GM10847 (cell line): ENCODE data around the gene SVBP.

Experiments
- POLR2A ChIP-seq: IDR thresholded peaks from 2 replicates; pipeline ENCODE4 v1.6.1; 2011; ENCODE audit not compliant: insufficient read length; ENCODE audit errors: extremely low read depth

Gene SVBP

DNA sequence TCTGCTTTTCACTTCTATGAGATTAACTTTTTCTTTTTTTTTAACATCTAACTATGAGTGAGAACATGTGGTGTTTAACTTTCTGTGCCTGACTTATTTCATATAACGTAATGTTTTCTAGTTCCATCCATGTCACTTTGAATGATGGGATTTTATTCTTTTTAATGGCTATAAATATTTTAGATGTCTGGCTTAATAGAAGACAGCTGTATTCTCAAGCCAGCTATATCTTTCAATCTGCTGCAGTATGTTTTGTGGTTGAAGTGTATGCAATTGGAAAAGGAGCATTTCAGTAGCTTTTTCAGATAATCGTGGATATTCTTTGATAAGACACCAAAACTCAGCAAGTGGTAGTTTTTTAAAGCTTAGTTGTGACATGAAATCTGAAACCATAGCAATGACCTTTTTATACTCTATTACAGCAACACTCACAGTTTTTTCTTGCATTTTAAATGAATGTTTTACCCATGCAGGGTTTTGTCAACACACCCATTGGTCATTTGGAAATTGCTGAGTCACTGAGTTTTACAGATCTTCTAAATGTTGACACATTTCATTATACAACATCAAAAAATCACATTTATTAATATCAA is 5.7 kb upstream of the SVBP start:
- TF ChIP-seq POLR2A, result no peak

DNA sequence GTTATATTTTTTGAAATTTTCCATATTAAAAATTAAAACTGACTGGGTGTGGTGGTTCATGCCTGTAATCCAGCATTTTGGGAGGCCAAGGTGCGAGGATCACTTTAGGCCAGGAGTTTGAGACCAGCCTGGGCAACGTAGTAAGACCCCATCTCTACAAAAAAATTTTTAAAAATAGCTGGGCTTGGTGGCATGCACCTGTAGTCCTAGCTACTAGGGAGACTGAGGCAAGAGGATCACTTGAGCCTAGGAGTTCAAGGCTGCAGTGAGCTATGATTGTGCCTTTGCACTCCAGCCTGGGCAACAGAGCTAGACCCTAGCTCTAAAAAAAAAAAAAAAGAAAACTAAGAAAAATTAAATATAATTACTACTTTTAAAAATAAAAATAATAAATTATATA is 4.5 kb upstream of the SVBP start:
- TF ChIP-seq POLR2A, result no peak

DNA sequence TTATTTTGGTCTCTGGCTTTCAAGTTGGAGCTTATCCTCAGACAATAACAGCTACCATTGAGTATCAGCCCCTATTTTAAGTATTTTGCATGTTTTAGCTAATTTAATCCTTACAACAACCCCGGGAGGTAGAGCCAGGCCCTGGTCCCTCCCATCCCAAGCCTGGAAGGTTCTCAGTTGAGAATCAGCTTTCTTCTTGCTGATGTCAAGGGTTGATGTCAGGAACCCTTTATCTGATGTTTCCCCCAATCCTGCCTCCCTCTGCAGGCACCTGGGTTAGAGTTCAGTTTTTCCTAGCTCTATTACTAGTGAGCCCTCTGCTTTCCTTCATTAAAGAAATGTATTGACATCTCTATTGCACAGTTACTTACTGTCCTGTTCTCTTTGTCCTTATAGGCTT is 3.6 kb upstream of the SVBP start:
- TF ChIP-seq POLR2A, result no peak

GRCh38 chr1:42817976-42818375 is 779 bp upstream of the SVBP start:
- no peak for TF ChIP-seq POLR2A

- no peak for TF ChIP-seq POLR2A
Measured at GRCh38 chr1:42817440-42817767, 207 bp upstream of the SVBP start.

GRCh38 chr1:42815941-42816584 is 1.1 kb downstream of the SVBP start:
- no peak for TF ChIP-seq POLR2A

- no peak for TF ChIP-seq POLR2A
Measured at GRCh38 chr1:42807056-42807668, 10.0 kb downstream of the SVBP start.

- TF ChIP-seq POLR2A, result no peak
Measured at GRCh38 chr1:42806593-42806992, 10.6 kb downstream of the SVBP start.

DNA sequence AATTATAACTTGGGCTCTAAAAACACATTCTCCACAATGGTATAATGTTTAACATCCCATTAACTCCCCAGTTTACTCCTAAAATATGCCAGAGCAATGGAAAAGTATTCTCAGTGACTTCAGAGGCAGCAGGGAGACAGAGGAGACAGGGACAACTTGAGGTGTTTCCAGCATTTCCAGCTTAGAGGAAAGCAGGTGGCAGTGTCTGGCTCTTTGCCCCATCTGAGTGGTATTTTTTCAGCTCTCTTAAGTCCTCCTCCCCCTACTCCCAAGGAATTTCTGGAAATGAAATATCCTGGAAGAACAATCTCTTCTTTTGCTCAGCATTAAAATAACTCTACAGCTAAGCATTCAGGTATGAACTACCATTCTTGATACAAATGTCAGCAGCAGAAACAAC is 11.0 kb downstream of the SVBP start:
- TF ChIP-seq POLR2A, result no peak

- TF ChIP-seq POLR2A, result no peak
Measured at GRCh38 chr1:42801832-42802473, 15.2 kb downstream of the SVBP start.

DNA sequence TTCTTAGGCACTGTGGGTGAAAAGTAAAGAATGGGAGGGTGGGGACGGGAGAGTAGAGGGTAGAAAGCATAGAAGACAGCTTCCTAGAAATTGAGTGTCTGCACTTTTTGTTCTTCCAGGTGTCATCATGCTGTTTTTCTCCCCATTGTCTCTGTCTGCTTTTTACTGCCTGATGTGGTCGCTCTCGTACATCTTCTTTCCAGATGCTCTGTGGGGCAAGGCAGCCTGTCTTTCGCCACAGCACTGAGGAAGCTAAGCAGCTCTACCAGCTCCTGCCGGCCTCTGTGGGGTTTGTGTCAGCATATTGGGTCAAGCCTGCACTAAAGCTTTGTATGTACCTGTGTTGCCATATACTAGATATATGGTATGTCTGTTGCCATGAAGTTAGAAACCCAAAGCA is 19.2 kb downstream of the SVBP start:
- no peak for TF ChIP-seq POLR2A

DNA sequence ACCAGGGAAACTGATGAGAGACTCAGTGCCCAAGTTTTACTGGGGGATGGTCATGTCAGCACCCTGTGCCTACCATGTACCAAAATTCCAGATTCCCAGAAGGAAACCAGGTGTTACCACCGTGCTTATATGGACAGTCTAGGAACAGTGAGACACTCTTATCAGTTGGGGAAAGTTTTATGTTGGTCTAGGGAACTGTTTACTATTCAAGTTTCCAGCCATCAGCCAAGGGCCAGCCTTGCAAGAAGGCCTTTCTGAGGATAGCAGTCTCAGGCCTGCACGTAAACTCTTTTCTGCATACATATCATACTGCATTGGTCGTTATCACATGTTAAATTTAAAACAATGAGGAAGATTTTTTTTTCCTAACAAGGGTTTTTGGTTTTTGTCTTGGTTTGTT is 19.8 kb downstream of the SVBP start:
- TF ChIP-seq POLR2A, result no peak

DNA sequence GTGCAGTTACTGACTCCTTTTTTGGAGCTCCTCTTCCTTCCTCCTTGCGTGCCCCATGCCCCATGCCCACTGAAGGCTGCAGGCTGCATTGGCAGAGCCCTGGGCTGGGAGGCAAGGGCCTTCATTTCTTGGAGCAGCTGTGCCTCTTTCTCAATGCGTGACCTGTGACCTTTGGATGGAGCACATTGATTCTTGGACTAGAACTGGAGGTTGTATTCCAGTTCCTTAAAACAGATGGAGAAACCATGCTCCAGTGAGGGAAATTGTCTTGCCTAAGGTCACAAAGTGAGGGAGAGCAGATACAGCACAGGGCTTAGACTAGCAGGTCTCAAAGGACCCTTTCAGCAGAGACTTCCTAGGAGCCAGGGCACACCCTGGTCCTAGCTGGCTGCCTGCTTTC is 23.4 kb downstream of the SVBP start:
- TF ChIP-seq POLR2A, result no peak

DNA sequence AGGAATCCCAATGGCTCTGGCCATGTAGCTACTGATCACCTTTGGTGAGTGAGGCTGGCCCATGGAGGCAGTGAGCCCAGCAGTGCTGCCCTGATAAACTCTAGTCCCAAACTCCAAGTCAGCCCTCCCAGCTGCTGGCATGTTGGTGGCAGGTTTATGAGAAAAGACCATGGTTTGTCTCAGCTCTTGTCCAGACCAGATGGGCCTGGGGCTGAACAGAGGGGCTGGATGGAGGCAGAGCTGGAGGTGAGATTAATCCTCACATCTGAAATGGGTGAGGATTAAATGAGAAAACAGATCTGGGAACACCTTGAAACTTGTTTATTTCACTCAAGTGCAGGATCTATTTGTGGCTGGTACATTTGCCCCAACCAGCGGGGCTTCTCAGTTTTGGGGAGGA is 29.2 kb downstream of the SVBP start:
- TF ChIP-seq POLR2A, result no peak

DNA sequence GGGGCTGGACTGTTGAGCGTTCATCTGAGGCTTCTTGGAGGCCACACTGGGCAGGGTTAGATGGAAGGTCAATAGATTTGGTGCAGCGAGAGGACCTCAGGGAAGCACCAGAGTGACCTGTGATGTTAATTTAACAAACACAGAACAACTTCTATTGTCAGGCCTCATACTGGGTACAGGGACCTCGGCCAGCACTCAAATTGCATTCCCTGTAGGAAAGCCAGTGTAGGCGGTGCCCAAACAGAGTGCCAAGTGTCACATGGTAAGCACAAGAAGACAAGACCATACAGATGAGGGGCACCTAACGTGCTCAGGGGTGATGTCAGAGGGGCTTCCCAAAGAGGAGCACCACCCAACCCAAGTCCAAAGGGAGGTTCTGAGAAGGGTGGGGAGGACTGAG is 31.1 kb downstream of the SVBP start:
- TF ChIP-seq POLR2A, result no peak

DNA sequence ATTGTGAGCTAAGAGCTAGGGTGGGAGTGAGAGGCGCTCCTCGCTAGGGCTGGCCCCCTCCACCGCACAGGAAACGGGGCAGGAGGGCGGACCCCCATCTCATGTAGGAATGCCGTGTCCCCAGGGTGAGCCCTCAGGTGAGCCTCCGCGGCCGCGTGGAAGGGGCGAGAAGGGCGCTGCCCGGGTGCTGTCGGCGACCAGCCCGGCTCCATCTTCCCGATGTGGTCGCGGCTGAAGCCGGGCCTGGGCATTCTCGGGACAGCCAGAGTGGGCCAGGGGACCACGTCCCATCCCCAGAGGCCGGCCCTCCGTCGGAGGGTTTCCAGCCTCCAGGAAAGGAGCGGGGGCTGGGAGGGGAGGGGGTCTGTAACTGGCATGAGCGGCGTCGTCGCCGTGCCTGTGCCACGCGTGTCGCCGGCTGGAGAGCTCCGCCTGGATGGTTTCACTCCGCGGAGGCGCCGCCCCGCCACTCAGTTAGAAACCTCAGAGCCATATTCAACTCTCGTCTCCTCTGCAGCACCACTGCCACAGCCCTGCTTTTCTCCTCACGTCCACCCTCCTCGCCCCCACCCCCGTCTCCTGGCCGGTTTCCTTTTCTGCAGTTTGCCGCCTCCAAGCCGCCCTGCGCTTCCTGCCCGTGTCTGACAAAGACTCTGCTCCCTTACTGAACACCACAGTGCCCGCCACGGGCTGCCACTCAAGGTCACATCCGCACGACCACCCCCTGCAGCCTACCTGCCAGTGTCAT is 32.1 kb downstream of the SVBP start, which contains the start of gene TMEM269:
Gene TMEM269, plus strand, starts transcription at position 46 of the 748 bp plus-strand sequence. CDS start 4,903 bp downstream, outside the sequence.
- TF ChIP-seq POLR2A, result no peak
